Sigmoid colon (tissue), 4 donors: ENCODE data around the gene TSPYL4.

Experiments used
- EP300 ChIP-seq, 4 donors: sonication (generic); formaldehyde crosslinking; IDR thresholded peaks; one replicate each; pipeline ENCODE4 v1.6.1; 2017; ENCODE audit warnings: antibody characterized with exemption in 4 of 4
- POLR2A ChIP-seq, 2 donors: fragments of 450-650 bp; IDR thresholded peaks; one replicate each; pipeline ENCODE4 v1.6.1; 2016; ENCODE audit warnings: antibody characterized with exemption in 2 of 2, mild to moderate bottlenecking in 2 of 2, moderate library complexity in 2 of 2
- POLR2AphosphoS5 ChIP-seq, 4 donors: sonication (generic); formaldehyde crosslinking; IDR thresholded peaks; one replicate each; pipeline ENCODE4 v1.6.1; 2017; ENCODE audit warnings: antibody characterized with exemption in 4 of 4
- TF ChIP-seq, protein P1 (sequence below), 4 experiments: fragments of 450-650 bp in 3 of 4; fragments of 200-600 bp in 1 of 4; IDR thresholded peaks; one replicate each; pipeline ENCODE4 v1.5.1; 2016 to 2019; ENCODE audit warnings: antibody characterized with exemption in 4 of 4, mild to moderate bottlenecking in 3 of 4, moderate library complexity in 2 of 4

DNA sequence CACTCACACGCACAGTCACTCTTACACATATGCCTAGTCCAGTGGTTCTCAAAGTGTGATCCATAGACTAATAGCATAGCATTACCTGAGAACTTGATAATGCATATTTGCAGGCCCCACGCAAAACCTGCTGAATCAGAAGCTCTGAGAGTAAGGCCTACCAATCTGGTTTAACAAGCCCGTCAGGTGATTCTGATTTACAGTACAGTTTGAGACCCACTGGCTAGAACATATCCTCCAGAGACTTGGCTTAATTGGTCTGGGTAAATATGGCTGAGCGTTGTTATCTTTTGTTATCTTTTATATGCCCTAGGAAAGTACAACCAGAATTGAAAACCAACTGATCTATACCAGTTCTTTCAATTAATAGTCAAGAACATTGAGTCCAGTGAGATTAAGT lies 9.6 kb downstream of the TSPYL4 start:
- no peak for TF ChIP-seq POLR2A (IDR thresholded peaks at IDR 0.05)
- TF ChIP-seq, protein P1, sequence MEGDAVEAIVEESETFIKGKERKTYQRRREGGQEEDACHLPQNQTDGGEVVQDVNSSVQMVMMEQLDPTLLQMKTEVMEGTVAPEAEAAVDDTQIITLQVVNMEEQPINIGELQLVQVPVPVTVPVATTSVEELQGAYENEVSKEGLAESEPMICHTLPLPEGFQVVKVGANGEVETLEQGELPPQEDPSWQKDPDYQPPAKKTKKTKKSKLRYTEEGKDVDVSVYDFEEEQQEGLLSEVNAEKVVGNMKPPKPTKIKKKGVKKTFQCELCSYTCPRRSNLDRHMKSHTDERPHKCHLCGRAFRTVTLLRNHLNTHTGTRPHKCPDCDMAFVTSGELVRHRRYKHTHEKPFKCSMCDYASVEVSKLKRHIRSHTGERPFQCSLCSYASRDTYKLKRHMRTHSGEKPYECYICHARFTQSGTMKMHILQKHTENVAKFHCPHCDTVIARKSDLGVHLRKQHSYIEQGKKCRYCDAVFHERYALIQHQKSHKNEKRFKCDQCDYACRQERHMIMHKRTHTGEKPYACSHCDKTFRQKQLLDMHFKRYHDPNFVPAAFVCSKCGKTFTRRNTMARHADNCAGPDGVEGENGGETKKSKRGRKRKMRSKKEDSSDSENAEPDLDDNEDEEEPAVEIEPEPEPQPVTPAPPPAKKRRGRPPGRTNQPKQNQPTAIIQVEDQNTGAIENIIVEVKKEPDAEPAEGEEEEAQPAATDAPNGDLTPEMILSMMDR (IDR thresholded peaks at IDR 0.05): no peak
- TF ChIP-seq EP300 (IDR thresholded peaks at IDR 0.05): no peak
- no peak for TF ChIP-seq POLR2AphosphoS5 (IDR thresholded peaks at IDR 0.05)
